Endothelial cell of hepatic sinusoid (primary cell): Measurements from ENCODE around the gene CASP8.

Experiments
- in situ Hi-C: cut with HindIII; loops from 2 replicates; pipeline ENCODE4 v1.10.0; 2017; ENCODE audit warnings: low sequenced_read_pairs

CASP8 gene

DNA sequence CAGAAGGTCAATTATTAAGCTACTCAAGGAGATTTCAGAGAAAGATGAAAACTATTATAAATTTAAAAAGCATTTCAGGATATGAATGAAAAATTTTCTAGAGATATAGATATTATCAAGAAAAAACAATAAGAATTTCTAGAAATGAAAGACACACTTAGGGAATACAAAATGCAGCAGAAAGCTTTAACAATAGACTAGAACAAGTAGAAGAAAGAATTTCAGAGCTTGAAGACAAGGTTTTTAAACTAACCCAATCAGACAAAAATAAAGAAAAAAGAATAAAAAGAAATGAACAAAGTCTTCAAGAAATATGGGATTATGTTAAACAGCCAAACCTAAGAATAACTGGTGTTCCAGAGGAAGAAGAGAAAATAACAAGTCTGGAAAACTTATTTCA, 62.4 kb downstream of the CASP8 start:
- in situ Hi-C loops, result no loop called here

DNA sequence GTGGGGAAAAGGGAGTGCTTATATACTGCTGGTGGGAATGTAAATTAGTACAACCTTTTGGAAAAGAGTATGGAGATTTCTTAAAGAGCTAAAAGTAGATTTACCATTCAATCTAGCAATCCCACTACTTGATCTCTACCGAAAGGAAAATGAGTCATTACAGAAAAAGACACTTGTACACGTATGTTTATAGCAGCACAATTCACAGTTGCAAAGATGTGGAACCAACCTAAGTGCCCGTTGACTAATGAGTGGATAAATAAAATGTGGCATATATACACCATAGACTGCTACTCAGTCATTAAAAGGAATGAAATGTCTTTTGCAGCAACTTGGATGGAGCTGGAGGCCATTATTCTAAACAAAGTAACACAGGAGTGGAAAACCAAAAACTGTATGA, 67.3 kb downstream of the CASP8 start:
- in situ Hi-C loops, result no loop called here

DNA sequence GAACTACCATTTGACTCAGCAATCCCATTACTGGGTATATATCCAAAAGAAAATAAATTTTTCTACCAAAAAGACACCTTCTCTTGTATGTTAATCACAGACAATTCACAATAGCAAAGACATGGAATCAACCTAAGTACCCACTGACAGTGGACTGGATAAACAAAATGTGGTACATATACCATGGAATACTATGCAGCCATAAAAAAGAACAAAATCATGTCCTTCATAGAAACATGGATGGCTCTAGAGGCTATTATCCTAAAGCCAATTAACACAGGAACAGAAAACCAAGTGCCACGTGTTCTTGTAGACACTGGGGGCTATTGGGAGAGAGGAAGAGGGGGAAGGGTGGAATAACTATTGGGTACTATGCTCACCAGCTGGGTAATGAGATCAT, 69.1 kb downstream of the CASP8 start:
- in situ Hi-C loops, result no loop called here
